Activated CD8-positive, alpha-beta T cell treated with anti-CD3 and anti-CD28 coated beads, Interleukin-2, amount 10 ng/mL, durations not matched to agents 7 days and 5 days (primary cell): ENCODE measurements around the gene MATCAP1. TPM values are rescaled to one million over a fixed set of nuclear protein-coding genes. Genes with fewer than 3 reads are reported as not detected.
A peak's percentile ranks its signal among the peaks of the same experiment; 100 is the strongest.

ENCODE experiments used
- ATAC-seq: fragments of 150-1000 bp; cut with Tn5 transposase; one replicate; pipeline ENCODE4 v1.10.0; 2021; ENCODE audit warnings: moderate library complexity
- CTCF ChIA-PET: fragments of 350-600 bp; sonication (Branson Sonifier 250); formaldehyde crosslinking; loops from one replicate; lab custom pipeline; 2021; ENCODE audit warnings: antibody characterized with exemption; lab: Charles Lee
- POLR2A ChIA-PET: fragments of 350-600 bp; sonication (Branson Sonifier 250); formaldehyde crosslinking; loops from one replicate; lab custom pipeline; 2021; ENCODE audit warnings: antibody characterized with exemption; lab: Charles Lee
- DNase-seq: peaks from one replicate; pipeline ENCODE4 v3.0.0-alpha.2; 2020
- H3K27ac Mint-ChIP-seq: one replicate; pipeline ENCODE4 v1.8.0; 2021; ENCODE audit warnings: mild to moderate bottlenecking, mixed read lengths
- H3K27me3 Mint-ChIP-seq: one replicate; pipeline ENCODE4 v1.8.0; 2021; ENCODE audit warnings: low read depth, mixed read lengths
- H3K36me3 Mint-ChIP-seq: one replicate; pipeline ENCODE4 v1.8.0; 2021; ENCODE audit warnings: low read depth, mixed read lengths
- H3K4me1 Mint-ChIP-seq: one replicate; pipeline ENCODE4 v1.8.0; 2021; ENCODE audit warnings: low read depth, mixed read lengths
- H3K4me3 Mint-ChIP-seq: one replicate; pipeline ENCODE4 v1.8.0; 2021; ENCODE audit warnings: mild to moderate bottlenecking, mixed read lengths
- H3K9me3 Mint-ChIP-seq: one replicate; pipeline ENCODE4 v1.8.0; 2022; ENCODE audit warnings: mixed read lengths; ENCODE audit not compliant: insufficient read depth
- total RNA-seq, 2 experiments: library from RNA; stranded (reverse); gene quantifications; one replicate each; pipeline ENCODE4 v1.2.3, GENCODE V29; 2021

Gene MATCAP1
- total RNA-seq, 2 experiments from 2014 or later, result 43.3 to 48.2 TPM

GRCh38 chr16:67206129-67206837, 22.5 kb upstream of the MATCAP1 start:
- H3K4me1 Mint-ChIP-seq, result peaks cover 2% of the 10 kb centered on the region
- ChIA-PET CTCF (interaction anchor here (0.5 kb wide), 1 partner anchor 9 kb away, joined by 3 read pairs; no protein-coding TSS in a partner anchor), POLR2A (no interaction called here)
- peaks cover 10% of the 10 kb centered on the region for H3K36me3 Mint-ChIP-seq
- peak overlapping the region; percentile 24 for H3K27ac Mint-ChIP-seq
- no peaks in the 10 kb centered on the region for H3K9me3 Mint-ChIP-seq
- no peak for ATAC-seq
- H3K4me3 Mint-ChIP-seq, result no peak overlapping the region
- no peak for DNase-seq
- H3K27me3 Mint-ChIP-seq, result no peaks in the 10 kb centered on the region

- H3K4me1 Mint-ChIP-seq, result no peaks in the 10 kb centered on the region
- no peak overlapping the region for H3K4me3 Mint-ChIP-seq
- ATAC-seq (no peak), DNase-seq (no peak)
- H3K27me3 Mint-ChIP-seq, result no peaks in the 10 kb centered on the region
- peak overlapping the region; percentile 25 for H3K27ac Mint-ChIP-seq
- CTCF ChIA-PET, result interaction anchor here (1.0 kb wide), 1 partner anchor 194 kb away, joined by 3 read pairs; no protein-coding TSS in a partner anchor
- peaks cover 24% of the 10 kb centered on the region for H3K36me3 Mint-ChIP-seq
- POLR2A ChIA-PET, result interaction anchor here (2.1 kb wide), 1 partner anchor 23 kb away, joined by 7 read pairs; the partner anchor contains the start of gene TMEM208
- H3K9me3 Mint-ChIP-seq, result no peaks in the 10 kb centered on the region
These were observed 20.3 kb upstream of the MATCAP1 start for GRCh38 chr16:67204076-67204475.

- H3K36me3 Mint-ChIP-seq, result peaks cover 28% of the 10 kb centered on the region
- ChIA-PET POLR2A (interaction anchor here (0.5 to 2.1 kb wide), 2 partner anchors 24 to 166 kb away, joined by 3 to 7 read pairs; partner anchors contain the start of gene TMEM208), CTCF (no interaction called here)
- H3K4me3 Mint-ChIP-seq, result no peak overlapping the region
- no peaks in the 10 kb centered on the region for H3K9me3 Mint-ChIP-seq
- DNase-seq (no peak), ATAC-seq (no peak)
- no peaks in the 10 kb centered on the region for H3K4me1 Mint-ChIP-seq
- H3K27ac Mint-ChIP-seq, result no peak overlapping the region
- H3K27me3 Mint-ChIP-seq, result no peaks in the 10 kb centered on the region
These were observed 19.3 kb upstream of the MATCAP1 start for GRCh38 chr16:67202956-67203493.

GRCh38 chr16:67202426-67202825, 18.7 kb upstream of the MATCAP1 start:
- ChIA-PET POLR2A (no interaction called here), CTCF (no interaction called here)
- H3K4me1 Mint-ChIP-seq, result no peaks in the 10 kb centered on the region

GRCh38 chr16:67201411-67202345, 17.9 kb upstream of the MATCAP1 start:
- Mint-ChIP-seq H3K4me3 (no peak overlapping the region), H3K4me1 (peaks cover 2% of the 10 kb centered on the region), H3K9me3 (no peaks in the 10 kb centered on the region), H3K36me3 (peaks cover 37% of the 10 kb centered on the region), H3K27me3 (no peaks in the 10 kb centered on the region), H3K27ac (no peak overlapping the region)
- ChIA-PET POLR2A (no interaction called here), CTCF (no interaction called here)
- ATAC-seq, result no peak
- DNase-seq, result no peak

More at GRCh38 chr16:67202426-67202825, 18.7 kb upstream of the MATCAP1 start:
- Mint-ChIP-seq H3K27ac (no peak overlapping the region), H3K4me3 (no peak overlapping the region), H3K27me3 (no peaks in the 10 kb centered on the region), H3K36me3 (peaks cover 32% of the 10 kb centered on the region), H3K9me3 (no peaks in the 10 kb centered on the region)
- ATAC-seq, result no peak
- DNase-seq, result no peak

GRCh38 chr16:67200491-67200890, 16.7 kb upstream of the MATCAP1 start:
- Mint-ChIP-seq H3K4me1 (peaks cover 6% of the 10 kb centered on the region), H3K27ac (no peak overlapping the region), H3K9me3 (no peaks in the 10 kb centered on the region), H3K36me3 (peaks cover 48% of the 10 kb centered on the region), H3K4me3 (no peak overlapping the region), H3K27me3 (no peaks in the 10 kb centered on the region)
- DNase-seq (no peak), ATAC-seq (no peak)
- POLR2A ChIA-PET, result interaction anchor here (1.7 kb wide), 1 partner anchor 26 kb away, joined by 4 read pairs; the partner anchor contains the start of gene TMEM208
- CTCF ChIA-PET, result no interaction called here

- ChIA-PET POLR2A (interaction anchor here (1.7 kb wide), 1 partner anchor 27 kb away, joined by 4 read pairs; the partner anchor contains the start of gene TMEM208), CTCF (no interaction called here)
- H3K27me3 Mint-ChIP-seq, result no peaks in the 10 kb centered on the region
- no peaks in the 10 kb centered on the region for H3K9me3 Mint-ChIP-seq
- peaks cover 9% of the 10 kb centered on the region for H3K4me1 Mint-ChIP-seq
- H3K27ac Mint-ChIP-seq, result no peak overlapping the region
- H3K4me3 Mint-ChIP-seq, result no peak overlapping the region
- DNase-seq (no peak), ATAC-seq (no peak)
- peaks cover 54% of the 10 kb centered on the region for H3K36me3 Mint-ChIP-seq
These were observed 16.0 kb upstream of the MATCAP1 start for GRCh38 chr16:67199808-67200198.

- H3K36me3 Mint-ChIP-seq, result peaks cover 60% of the 10 kb centered on the region
- peaks cover 13% of the 10 kb centered on the region for H3K4me1 Mint-ChIP-seq
- H3K9me3 Mint-ChIP-seq, result no peaks in the 10 kb centered on the region
- H3K27ac Mint-ChIP-seq, result no peak within 1 kb of the TSS
- no peaks in the 10 kb centered on the region for H3K27me3 Mint-ChIP-seq
- DNase-seq (no peak), ATAC-seq (no peak)
- CTCF ChIA-PET, result interaction anchor here (1.2 to 2.3 kb wide), 5 partner anchors 10 to 246 kb away, joined by 4 to 9 read pairs (median 6); partner anchors contain the start of gene TMEM208
- H3K4me3 Mint-ChIP-seq, result no peak within 1 kb of the TSS
- POLR2A ChIA-PET, result interaction anchor here (1.7 kb wide), 1 partner anchor 28 kb away, joined by 4 read pairs; the partner anchor contains the start of gene TMEM208
These were observed 15.4 kb upstream of the MATCAP1 start, which contains the start of gene ELMO3 for GRCh38 chr16:67199011-67199807. Gene ELMO3 (plus strand): TSS chr16:67199131. CDS start chr16:67199327, 196 bp downstream.

GRCh38 chr16:67198238-67198734, 14.5 kb upstream of the MATCAP1 start:
- Mint-ChIP-seq H3K9me3 (no peaks in the 10 kb centered on the region), H3K36me3 (peaks cover 70% of the 10 kb centered on the region), H3K27ac (no peak overlapping the region), H3K27me3 (no peaks in the 10 kb centered on the region), H3K4me3 (no peak overlapping the region), H3K4me1 (peaks cover 22% of the 10 kb centered on the region)
- ChIA-PET POLR2A (interaction anchor here (1.2 to 1.5 kb wide), 2 partner anchors 29 to 46 kb away, joined by 4 read pairs; partner anchors contain the start of gene TMEM208), CTCF (interaction anchor here (0.8 to 2.3 kb wide), 15 partner anchors 11 to 249 kb away, joined by 3 to 9 read pairs (median 4); partner anchors contain the start of gene TMEM208)
- ATAC-seq (peak; percentile 52), DNase-seq (peak; percentile 44)

GRCh38 chr16:67197704-67198103, 13.9 kb upstream of the MATCAP1 start:
- Mint-ChIP-seq H3K9me3 (no peaks in the 10 kb centered on the region), H3K4me3 (no peak overlapping the region), H3K27me3 (no peaks in the 10 kb centered on the region), H3K36me3 (peaks cover 72% of the 10 kb centered on the region), H3K27ac (no peak overlapping the region), H3K4me1 (peaks cover 28% of the 10 kb centered on the region)
- DNase-seq (no peak), ATAC-seq (no peak)
- ChIA-PET CTCF (interaction anchor here (0.8 to 2.3 kb wide), 15 partner anchors 9 to 248 kb away, joined by 3 to 9 read pairs (median 4); no protein-coding TSS in a partner anchor), POLR2A (interaction anchor here (1.2 to 1.5 kb wide), 2 partner anchors 29 to 47 kb away, joined by 4 read pairs; partner anchors contain the start of gene TMEM208)
